Glomerular visceral epithelial cell (primary cell): ENCODE data around the gene TBX1.

ENCODE experiments used
- DNase-seq: peaks from one replicate; pipeline ENCODE4 v3.0.0-alpha.2; 2016; ENCODE audit errors: extremely low spot score

Gene TBX1

DNA sequence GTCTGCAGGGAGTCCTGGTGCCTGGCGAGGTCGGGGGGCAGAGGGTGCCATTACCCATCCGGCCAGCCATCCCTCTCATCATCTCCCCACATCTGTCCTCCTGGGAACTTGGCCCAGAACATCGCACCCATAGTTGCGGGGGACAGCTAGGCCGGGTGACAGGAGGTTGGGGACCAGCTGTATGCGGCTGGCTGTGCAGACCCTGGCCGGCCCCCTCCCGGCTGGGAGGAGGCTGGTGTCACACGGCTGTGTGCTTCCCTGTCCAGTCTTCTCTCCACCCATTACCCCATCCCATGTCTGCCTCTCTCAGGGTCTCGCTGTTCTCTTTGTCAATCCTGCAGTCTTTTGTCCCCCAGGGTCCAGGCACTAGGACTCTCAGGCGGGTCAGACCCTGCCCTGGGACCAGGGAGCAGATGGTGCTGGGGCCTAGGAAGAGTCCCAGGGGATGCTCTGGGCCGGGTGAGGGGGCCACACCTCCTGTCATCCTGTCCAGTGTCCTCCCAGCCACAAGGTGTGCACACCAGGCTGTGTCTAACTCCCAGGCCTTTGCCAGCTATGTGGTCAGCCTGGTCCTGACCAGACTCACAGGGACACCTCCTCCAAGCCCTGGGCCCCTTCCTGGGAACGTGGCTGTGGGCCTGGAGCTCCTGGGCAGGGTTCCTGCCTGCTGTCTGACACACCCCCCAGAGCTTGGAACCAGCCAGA lies 6.4 kb upstream of the TBX1 start:
- DNase-seq: no peak

DNA sequence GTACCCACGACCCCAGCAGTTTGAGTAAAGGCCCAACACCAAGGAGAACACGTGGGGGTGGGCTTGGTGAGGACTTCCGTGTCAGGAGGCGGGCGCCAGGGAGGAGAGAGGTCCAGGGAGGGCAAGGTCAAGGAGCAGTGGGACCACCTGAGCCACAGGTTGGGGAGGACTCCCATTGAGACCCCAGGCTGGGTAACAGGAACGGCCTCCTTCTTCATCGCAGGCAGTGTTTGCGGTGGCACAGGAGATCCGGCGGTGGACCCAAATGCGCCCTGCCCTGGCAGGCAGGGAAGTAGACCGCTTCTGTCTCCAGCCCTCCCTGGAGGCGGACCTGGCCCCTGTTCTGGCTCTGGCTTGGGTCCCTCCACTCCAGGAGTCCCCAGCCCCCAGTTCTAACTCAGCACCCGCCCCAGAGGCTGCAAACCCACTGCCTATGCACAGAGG lies 5.9 kb upstream of the TBX1 start:
- DNase-seq: no peak

DNA sequence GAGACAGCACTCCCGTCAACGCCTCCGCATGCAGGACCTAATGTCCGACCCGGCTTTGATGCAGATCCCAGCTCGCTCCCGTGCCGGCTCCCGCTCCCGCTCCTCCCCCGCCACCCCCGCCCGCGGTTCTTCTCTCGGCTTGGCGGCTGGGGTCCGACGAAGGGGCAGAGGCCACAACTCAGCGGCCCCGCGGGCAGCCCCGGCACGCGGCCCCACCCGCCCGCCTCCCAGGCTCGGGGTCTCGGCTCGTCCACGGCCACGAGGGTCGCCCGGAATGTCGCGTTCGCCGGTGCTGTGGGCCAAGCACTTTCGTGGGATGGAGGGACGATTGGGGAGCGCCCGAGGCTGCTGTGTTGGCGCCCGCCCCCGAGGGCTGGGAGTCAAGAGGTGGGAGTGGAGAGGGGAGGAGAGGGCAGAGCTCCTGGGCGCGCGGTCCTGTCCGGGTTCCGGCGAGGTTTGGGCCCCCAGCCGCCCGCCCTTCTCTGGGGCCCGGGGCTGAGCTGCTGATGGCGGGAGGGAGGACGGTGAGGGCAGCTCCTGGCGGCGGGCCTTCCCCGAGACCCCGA lies 5.3 kb upstream of the TBX1 start:
- DNase-seq: no peak

DNA sequence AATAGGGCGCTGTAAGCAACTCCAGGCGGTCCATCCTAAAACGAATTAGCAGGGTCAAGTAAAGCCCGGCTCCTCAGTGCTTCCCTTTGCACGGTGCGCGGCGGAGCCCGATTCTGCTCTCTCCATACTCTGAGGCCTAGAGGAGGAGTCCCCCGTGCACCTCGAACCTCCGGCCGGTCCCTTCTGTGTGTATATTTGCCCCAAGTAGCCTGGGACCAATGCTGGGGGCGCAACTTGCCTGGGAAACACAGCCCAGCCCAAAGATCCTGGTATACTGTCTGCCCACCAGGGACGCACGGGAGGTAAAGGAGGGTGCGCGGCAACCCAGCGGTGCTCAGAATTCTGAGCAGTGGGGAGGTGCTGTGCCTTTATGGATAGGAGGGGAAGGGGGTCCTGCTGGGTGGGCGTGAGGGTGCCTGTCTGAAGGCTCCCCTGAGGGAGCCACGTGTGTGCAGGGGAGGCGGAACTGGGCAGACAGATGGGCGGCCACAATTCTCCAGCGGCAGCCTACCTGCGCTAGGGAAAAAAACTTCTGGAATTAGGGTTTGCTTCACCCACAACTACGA lies 4.8 kb upstream of the TBX1 start:
- no peak for DNase-seq

DNA sequence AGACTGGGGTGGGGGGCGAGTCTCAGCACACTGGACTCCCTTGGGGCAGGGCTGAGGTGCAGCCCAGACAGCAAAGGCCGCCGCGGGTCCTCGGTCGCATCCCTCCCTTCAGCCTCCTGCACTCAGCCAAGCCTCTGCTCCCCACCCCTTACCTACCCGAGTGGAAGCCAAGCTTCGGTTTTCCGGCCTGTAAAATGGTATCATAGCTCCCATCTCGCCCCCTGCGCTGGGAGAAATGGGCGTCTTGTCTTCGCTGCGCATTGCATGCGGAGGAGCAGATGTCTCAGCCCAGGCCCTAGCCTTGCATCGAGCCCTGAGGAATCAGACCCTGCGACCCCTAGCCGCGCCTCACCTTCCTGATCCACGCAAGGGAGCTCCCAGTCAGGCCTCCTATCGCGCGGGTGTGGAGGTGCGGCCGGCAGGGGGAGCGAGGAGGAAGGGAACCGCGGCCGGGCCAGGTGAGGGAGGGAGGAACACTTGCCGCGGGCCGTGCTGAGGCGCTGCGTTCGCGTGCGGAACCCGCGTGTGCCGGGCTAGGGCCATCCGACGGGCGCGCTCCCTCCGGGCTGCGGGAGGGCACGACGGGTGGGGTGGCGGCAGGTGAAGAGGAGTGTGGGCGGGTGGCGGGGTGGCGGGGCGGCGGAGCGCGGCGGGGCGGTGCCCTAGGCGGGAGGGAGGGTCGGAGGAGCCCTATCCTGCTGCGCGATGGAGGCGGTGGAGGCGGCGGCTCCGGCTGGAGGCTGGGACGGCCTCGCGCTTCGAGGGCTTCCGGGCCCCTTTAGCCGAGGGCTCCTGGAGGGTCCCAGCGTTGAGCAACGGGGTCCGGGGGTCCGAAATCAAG lies 4.1 kb upstream of the TBX1 start:
- DNase-seq: peak; percentile 28

DNA sequence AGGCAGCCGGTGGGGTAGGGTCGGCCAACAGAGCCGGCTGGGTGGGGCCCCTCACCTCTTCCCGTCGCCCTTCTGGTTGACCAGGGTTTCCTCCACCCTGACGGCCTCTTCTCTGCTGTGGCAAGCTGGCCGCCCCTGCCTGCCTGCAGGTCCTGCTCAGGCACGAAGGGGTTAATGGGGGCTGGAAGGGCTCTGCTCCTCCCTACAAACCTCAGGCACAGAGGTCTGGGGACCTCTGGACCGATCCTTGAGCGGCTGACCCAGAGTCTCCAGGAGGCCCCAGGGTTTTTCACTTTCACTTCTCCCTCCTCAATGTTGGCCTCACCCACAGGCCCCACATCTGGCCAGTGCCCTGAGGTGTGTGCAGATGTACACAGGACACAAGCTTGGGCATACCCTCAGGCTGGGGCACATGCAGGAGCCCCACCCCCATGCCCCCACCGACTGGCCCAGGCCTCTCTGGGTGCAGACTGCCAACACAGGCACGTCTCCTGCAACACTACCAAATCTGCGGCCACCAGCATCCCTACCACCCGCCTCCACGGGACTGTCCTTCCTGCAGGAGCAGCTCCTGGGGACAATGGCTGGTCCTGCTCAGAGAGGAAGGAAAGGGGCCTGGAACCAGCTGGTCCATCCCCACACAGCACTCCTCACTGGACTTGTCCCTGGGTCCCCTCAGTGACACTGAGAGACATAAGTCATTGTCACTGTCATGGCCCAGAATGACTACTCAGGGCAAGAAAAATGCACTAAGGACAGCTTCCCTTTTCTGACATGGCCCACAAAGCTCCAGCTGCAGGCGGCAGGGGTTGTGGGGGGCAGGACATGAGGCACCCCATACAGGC lies 3.2 kb upstream of the TBX1 start:
- DNase-seq: no peak

DNA sequence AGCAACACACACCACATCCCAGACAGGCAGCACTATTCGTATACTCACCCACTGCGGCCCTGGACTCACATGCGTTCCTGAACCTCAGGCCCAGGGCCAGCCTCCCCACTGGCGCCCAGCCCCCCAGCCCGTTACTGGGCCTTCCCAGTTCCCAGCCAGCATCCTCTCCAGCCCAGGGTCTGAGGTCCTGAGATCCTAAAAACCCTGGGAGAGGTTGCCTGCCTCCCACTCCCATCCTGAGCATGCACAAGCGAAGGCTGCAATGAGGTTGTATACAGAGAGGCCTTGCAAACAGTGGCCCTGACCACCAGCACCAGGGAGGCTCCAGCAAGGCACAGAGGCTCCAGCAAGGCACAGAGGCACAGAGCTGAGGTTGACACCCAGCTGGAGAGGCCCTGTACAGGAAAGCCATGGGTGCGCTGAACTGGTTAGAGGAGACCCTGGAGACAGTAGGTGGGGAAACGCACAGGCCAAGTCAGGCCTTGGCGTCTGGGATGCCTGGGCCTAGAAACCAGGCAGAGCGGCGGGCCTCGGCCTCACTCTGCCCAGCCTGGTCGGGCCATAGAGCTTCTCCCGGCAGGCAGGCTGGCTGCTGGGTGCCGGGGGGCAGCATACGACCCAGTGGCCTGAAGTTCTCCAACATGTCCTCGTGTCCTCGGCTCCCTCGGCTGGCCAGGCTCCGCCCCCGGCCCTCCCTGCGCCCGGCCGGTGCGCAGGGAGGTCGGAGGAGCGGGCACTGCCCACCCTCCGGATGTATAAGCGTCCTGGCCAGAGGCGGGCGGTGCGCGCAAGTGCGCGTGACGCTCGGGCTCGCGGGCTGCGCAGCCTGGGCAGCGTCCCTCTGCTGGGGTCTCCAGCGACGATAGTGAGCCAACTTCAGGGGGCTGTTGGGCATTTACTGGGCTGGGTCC lies 2.3 kb upstream of the TBX1 start:
- DNase-seq: no peak

DNA sequence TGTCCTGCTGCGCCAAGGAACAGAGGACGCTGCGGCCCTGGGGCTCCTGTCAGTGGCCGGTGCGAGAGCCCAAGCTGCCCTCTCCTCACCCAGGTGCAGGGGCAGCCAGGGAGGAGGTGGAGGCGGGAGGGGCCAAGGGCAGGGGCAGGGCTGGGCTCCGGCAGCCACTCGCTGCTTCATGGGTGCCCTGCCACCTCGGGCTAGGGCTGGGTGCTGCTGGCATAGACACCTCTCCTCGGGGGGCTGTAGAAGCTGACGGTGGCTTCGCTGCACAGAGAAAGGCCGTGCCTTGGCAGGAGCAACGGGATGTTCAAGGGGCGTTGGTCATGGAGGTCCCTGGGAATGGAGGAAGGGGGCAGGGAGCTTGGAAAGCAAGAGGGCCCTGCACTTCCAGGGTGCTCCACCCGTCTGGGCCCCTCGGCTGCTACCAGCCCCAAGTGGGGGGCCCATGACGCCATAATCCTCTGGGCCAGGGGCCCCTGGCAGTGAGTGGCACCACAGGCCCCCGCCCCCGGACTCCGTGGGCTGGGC lies 1.6 kb upstream of the TBX1 start:
- no peak for DNase-seq

DNA sequence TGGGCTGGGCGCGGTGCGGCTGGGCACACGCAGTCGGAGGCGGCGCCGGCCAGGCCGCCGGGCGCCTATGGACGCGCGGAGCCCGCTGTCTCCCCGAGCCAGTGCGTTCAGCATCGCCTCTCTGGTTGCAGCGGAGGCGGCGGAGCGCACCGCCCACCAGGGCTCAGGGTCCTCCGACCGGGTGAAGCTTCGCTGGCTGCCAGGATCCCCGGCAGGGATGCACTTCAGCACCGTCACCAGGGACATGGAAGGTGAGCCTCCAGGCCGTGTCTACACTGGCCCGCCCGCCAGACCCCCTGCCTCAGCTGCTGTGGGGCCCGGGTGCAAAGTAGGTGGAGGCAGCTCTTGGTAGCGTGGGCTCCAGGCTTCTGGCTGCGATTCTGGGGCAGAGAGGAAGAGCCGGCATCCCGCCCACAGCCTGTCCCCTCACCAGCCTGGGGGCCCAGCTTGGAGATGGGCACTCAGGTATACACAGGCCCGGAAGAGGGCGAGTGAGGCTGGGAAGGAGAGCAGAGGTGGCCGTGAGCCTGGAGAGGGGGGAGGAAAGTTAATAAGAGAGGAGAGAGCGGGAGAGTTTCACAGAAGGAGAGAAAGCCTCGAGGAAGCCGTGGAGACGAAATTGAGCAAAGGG lies 1.0 kb upstream of the TBX1 start:
- DNase-seq: no peak

DNA sequence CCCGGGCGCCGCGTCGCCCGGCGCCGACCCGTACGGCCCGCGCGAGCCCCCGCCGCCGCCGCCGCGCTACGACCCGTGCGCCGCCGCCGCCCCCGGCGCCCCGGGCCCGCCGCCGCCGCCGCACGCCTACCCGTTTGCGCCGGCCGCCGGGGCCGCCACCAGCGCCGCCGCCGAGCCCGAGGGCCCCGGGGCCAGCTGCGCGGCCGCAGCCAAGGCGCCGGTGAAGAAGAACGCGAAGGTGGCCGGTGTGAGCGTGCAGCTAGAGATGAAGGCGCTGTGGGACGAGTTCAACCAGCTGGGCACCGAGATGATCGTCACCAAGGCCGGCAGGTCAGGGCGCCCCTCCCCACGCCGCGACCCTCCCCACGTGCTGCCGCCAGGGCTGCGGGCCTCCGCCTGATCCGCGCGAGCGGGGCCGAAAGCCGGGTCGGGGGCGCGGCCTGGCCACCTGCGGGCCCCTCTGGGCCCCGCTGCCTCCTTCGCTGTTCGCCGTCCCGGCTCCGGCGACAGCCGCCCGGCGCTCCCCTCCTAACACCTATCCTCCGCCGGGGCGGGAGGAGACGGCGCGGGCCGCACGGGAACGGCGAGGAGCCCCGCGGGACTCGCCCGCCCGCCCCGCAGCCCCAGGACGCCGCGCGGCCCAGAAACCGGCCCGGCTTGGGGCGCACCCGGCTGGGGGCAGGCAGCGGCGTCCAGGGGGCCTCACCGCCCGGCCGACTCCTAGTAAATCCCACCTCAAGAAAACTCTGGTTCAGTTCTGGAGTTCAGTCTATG lies 560 bp downstream of the TBX1 start:
- no peak for DNase-seq

DNA sequence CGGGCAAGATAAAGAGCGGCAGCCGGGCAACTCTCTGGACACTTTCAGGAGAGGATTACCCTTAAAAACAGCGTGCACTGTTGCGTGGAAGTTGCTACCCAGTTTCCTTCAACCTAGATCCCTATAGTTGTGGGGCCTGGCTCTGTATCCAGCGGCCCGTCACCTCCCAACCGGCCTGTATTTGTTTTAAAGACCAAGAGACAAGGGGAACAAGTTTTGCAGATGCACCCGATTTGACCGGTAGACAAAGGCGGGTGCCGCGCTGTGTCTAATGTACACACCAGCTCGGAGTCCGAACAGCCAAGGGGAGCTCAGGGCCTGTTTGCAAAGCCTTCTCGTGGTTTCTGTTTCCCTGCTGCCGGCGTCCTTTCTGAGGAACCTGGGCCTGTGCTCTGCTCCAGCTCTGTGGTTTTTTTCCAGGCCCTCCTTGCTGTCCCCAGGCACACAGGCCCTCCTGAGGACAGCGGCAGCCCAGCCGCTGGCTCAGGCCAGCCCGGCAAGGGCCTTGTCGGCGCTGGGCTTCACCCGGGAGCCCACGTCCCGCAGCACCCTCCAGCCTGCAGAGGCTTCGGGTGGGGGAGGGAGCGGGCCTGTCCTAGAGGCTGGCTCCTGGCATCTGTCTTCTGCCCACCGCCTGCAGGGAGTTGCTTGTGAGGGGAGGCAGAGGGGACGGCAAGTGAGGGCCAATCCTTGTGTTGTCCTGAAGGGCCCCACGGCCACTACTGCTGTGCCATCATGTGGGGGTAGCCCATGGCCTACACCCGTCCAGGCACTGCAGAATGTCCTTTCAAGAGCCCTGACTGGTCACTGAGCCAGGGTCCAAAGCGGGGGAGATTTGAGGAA lies 1.4 kb downstream of the TBX1 start:
- DNase-seq: no peak

DNA sequence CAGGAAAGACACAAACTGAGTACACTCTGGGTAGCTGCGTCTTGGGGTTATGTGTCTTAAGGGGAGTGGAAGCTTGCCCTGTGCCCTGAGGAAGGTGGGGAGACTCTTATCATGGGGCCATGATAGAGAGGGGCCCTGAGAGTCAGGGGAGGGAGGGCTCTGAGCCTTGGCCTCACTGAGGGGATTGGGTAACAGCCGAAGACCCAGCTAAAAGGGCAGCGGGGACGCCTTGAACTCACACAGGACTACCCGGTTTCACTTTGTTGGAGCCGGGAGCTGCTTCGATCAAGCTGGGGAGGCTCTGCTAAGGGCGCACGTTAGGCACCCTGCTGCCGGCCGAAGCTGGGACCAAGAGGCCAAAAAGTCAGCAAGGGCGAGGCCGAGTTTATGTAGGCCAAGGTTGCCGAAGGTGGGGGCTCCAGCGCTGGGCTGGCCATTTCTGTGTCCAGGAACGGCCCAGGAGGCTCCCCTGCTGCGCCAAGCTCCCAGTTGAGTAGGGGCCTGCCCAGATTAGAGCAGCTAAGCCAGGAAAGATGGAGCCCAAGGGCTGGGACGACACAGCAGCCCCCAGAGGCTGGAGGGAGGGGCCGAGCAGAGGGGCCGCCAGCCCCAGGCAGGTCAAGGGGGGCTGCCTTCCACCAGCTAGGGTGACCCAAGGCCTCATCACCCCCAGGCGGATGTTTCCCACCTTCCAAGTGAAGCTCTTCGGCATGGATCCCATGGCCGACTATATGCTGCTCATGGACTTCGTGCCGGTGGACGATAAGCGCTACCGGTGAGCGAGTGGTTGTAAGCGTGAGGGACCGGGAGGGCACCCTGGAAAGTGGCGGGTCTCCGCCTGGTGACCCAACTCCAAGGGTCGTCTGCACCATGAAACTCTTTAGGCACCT lies 2.2 kb downstream of the TBX1 start:
- DNase-seq: no peak

DNA sequence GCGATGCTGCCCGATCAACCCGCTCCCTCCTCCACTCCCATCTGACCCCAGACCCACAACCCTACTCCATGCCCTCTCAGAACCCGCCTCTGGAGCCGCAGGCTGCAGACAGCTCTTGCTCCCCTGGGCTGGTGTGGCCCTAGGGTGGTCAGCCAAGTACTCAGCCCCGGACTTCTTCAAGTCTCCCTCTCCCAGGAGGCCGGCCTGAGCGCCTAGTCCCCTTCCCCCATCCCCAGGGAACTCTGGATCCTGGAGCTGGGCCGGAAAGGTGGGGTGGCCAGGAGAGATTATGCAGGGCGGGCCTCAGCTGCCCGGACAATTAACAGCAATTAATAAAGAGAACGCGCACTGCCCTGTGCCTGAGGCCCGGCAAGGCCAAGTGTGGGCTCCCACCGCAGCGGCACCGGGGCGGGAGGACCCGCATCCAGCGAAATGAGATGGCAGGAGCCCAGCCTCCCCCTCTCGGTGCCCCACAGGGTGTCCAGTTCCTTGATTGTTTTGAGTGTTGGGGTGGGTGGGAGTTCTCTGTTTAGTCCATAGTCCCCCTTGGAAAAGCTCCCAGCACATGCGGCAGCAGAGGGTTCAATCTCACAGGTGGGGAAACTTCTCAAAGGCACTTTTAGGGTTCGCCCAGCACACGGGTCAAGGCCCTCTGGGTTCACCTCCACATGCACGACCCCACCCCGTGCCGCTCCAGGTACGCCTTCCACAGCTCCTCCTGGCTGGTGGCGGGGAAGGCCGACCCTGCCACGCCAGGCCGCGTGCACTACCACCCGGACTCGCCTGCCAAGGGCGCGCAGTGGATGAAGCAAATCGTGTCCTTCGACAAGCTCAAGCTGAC lies 3.1 kb downstream of the TBX1 start:
- no peak for DNase-seq

DNA sequence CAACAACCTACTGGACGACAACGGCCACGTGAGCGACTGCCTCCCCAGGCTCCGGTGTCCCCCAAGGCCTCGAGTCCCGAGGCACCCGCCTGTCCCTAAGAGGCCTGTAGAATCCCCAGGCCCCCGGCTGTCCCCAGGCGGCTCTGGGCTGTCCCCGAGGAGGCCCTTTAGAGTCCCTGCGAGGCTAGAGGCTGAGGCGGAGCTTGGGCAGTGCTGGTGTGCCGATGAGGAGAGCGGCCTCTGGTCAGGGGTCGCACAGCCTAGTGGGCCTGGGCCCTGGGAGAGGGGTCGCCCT lies 3.7 kb downstream of the TBX1 start:
- no peak for DNase-seq

DNA sequence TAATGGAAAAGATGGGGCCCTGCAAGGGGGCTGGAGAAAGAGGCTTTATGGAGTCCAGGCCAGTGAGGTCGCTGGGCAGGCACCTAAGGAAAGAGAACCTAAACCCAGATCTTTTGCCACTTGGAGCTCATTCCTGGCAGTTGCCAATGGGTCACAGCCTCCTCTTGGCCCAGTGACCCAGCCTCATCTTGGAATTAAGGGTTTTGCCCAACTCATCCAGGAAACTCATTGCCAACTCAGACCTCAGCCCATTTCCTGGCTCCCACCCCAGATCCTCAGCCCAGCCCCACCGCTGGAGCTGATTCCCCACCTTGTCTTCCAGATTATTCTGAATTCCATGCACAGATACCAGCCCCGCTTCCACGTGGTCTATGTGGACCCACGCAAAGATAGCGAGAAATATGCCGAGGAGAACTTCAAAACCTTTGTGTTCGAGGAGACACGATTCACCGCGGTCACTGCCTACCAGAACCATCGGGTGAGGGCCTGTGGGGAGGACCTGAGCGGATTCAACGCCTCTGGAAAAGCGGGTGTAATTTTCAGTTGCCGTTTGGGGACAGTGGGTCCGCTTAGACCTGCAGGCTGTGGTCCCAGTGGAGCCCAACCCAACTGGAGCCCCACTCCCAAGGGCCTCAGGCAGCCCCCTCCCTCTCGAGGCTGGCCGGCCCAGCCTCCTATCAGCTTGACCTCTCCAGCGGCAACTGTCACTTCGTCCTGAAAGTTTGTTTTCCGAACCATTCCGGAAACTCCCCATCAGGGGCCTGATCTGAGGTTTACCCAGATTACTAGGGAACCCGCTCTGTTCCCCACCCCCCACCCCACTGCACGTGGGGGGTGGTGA lies 4.3 kb downstream of the TBX1 start:
- no peak for DNase-seq
